Endothelial cell of umbilical vein (primary cell): Measurements from ENCODE around the gene ALLC.

Experiments
- POLR2AphosphoS5 ChIP-seq: IDR thresholded peaks from 2 replicates; pipeline ENCODE4 v1.6.1; 2012; ENCODE audit warnings: low read depth, mild to moderate bottlenecking, control low read depth, low read length, moderate library complexity; ENCODE audit not compliant: insufficient read depth
- TF ChIP-seq, protein P1 (sequence below), 2 donors: IDR thresholded peaks; 1 replicate in 1 of 2; 2 replicates in 1 of 2; pipeline ENCODE4 v1.5.1; 2011; ENCODE audit warnings: low read length in 2 of 2, mild to moderate bottlenecking in 2 of 2, moderate library complexity in 2 of 2, control low read depth in 1 of 2, inconsistent platforms in 1 of 2, low read depth in 1 of 2; ENCODE audit not compliant: insufficient read depth in 1 of 2; ENCODE audit errors: extremely low read depth in 1 of 2
- TF ChIP-seq, protein P2 (sequence below): IDR thresholded peaks from 2 replicates; pipeline ENCODE4 v1.6.1; 2011; ENCODE audit not compliant: insufficient read depth, insufficient read length

DNA sequence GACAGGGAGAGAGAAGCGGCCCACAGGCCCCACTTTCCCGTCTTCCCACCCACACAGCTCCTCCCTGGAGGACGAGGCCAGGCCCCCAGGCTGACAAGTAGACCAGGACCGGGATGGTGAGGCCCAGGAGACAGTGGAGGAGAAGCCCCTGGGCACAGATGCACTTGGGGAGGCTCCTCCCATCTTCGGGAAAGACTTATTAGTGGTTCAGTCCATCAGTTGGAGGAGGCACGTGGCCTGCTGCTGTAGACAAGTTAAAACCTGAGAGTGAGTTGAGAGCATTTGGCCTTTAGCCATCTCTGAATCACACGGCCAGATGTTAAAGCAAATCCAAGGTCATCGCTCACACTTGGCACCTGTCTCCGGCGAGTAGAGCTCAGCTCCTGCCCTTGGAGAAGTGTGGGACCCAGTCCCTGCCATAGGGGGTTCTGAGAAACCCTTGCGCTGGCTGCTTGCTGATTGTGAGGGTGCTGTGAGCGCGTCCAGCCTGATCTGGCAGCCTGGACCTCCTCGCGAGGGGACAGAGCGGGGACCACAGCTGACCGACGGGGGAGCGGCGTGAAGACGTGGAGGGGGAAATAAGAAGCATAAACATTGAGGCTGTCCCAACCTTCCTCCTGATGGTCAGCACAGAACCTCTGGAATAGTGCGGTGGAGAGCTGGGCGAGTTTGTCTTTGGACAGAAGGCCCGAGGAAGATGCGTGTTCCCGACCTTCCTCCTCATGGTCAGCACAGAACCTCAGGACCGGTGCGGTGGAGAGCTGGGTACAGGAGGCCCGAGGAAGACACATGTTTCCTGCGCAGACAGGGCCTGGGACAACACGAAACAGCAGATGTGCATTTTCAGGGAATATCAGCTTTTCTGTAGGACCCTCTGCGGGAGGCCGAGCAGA lies 24.7 kb upstream of the ALLC start:
- TF ChIP-seq, protein P1, sequence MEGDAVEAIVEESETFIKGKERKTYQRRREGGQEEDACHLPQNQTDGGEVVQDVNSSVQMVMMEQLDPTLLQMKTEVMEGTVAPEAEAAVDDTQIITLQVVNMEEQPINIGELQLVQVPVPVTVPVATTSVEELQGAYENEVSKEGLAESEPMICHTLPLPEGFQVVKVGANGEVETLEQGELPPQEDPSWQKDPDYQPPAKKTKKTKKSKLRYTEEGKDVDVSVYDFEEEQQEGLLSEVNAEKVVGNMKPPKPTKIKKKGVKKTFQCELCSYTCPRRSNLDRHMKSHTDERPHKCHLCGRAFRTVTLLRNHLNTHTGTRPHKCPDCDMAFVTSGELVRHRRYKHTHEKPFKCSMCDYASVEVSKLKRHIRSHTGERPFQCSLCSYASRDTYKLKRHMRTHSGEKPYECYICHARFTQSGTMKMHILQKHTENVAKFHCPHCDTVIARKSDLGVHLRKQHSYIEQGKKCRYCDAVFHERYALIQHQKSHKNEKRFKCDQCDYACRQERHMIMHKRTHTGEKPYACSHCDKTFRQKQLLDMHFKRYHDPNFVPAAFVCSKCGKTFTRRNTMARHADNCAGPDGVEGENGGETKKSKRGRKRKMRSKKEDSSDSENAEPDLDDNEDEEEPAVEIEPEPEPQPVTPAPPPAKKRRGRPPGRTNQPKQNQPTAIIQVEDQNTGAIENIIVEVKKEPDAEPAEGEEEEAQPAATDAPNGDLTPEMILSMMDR (IDR thresholded peaks at IDR 0.05; ENCODE audit: extremely low read depth in 1 of 2, insufficient read depth in 1 of 2, low read depth in 1 of 2, low read length in 2 of 2) = no peak
- TF ChIP-seq, protein P2, sequence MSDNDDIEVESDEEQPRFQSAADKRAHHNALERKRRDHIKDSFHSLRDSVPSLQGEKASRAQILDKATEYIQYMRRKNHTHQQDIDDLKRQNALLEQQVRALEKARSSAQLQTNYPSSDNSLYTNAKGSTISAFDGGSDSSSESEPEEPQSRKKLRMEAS = no peak
- no peak for TF ChIP-seq POLR2AphosphoS5
